ENCODE measurements around the gene TYK2. TPM values are rescaled to one million over a fixed set of nuclear protein-coding genes. Genes with fewer than 3 reads are reported as not detected.
A peak's percentile ranks its signal among the peaks of the same experiment; 100 is the strongest.

Gene TYK2
- total and polyA plus RNA-seq, 9 of the 15 experiments (the other 6 are each of a cell fraction or from before 2014, with no cell fraction given), result 15.0 to 182 (median 85.9) TPM

GRCh38 chr19:10403137-10404021 lies 23.0 kb upstream of the TYK2 start, which contains the start of gene CDC37 (continued):
- TF ChIP-seq SIRT6 (IDR thresholded peaks at IDR 0.05; ENCODE audit: low read depth, low read length) (no peak), TAF7 (tag; IDR thresholded peaks at IDR 0.05) (peak; percentile 31; the same call in 1 of the 2 replicates), ATF7 (IDR thresholded peaks at IDR 0.05) (peak; percentile 97), TAF1 (IDR thresholded peaks at IDR 0.05; ENCODE audit: control insufficient read depth, extremely low read depth, insufficient read depth, low read length, severe bottlenecking) (peak; percentile 90), ETV6 (IDR thresholded peaks at IDR 0.05; ENCODE audit: borderline replicate concordance in 1 of 2, low read depth in 2 of 2, low read length in 1 of 2) (no peak), ETV6 (CRISPR knock-in tag; IDR thresholded peaks at IDR 0.05; ENCODE audit: borderline replicate concordance) (no peak), KHSRP (IDR thresholded peaks at IDR 0.05) (peak; percentile 75), ZBTB11 (CRISPR knock-in tag; IDR thresholded peaks at IDR 0.05) (peak in 1 of 3 experiments; percentile 91; a peak in 3 of 6 replicates), ILF3 (IDR thresholded peaks at IDR 0.05; ENCODE audit: borderline replicate concordance) (no peak), C11orf30 (IDR thresholded peaks at IDR 0.05; ENCODE audit: low read depth) (peak; percentile 49), CREB3L1 (IDR thresholded peaks at IDR 0.05; ENCODE audit: borderline replicate concordance, low read depth) (0 out of 2 replicates have a peak, but pooled peaks have one; percentile 31), PPARD (CRISPR knock-in tag; IDR thresholded peaks at IDR 0.05) (no peak), ZNF280B (CRISPR knock-in tag; IDR thresholded peaks at IDR 0.05) (no peak), ELF1 (tag; IDR thresholded peaks at IDR 0.05) (peak; percentile 56; the same call in 1 of the 2 replicates), PHF20 (IDR thresholded peaks at IDR 0.05; ENCODE audit: partially characterized antibody) (peak; percentile 65), HLTF (IDR thresholded peaks at IDR 0.05) (no peak), PHB (CRISPR knock-in tag; IDR thresholded peaks at IDR 0.05) (peak; percentile 52; the same call in 1 of the 2 replicates), RB1 (IDR thresholded peaks at IDR 0.05; ENCODE audit: low read depth) (peak; percentile 87; the same call in 1 of the 2 replicates), EZH2 (IDR thresholded peaks at IDR 0.05; ENCODE audit: borderline replicate concordance, low read depth, low read length) (no peak)
- TF ChIP-seq, protein P1, sequence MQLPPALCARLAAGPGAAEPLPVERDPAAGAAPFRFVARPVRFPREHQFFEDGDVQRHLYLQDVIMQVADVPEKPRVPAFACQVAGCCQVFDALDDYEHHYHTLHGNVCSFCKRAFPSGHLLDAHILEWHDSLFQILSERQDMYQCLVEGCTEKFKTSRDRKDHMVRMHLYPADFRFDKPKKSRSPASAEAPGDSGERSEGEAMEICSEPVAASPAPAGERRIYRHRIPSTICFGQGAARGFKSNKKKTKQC (CRISPR knock-in tag; IDR thresholded peaks at IDR 0.05), result no peak

Measured in K562 (cell line).